Astrocyte of the spinal cord (primary cell): Measurements from ENCODE around the gene RIC3.

Experiments used
- DNase-seq: peaks from one replicate; pipeline ENCODE4 v3.0.0; 2011; ENCODE audit warnings: low read depth, low spot score
- H3K4me3 ChIP-seq: 2 replicates; pipeline ENCODE4 v1.5.1; 2011; ENCODE audit warnings: low read depth, mild to moderate bottlenecking, low read length, moderate library complexity
- CTCF ChIP-seq: IDR thresholded peaks from 2 replicates; pipeline ENCODE4 v1.5.1; 2012; ENCODE audit warnings: low read depth, mild to moderate bottlenecking, low read length, inconsistent platforms
- in situ Hi-C: cut with HindIII; loops from 2 replicates; pipeline ENCODE4 v1.10.0; 2017; ENCODE audit warnings: low sequenced_read_pairs

The RIC3 gene

GRCh38 chr11:8095371-8095770 lies 73.5 kb downstream of the RIC3 start:
- no peak overlapping the region for H3K4me3 ChIP-seq
- in situ Hi-C loops = no loop called here
- TF ChIP-seq CTCF = no peak
- DNase-seq = no peak

DNA sequence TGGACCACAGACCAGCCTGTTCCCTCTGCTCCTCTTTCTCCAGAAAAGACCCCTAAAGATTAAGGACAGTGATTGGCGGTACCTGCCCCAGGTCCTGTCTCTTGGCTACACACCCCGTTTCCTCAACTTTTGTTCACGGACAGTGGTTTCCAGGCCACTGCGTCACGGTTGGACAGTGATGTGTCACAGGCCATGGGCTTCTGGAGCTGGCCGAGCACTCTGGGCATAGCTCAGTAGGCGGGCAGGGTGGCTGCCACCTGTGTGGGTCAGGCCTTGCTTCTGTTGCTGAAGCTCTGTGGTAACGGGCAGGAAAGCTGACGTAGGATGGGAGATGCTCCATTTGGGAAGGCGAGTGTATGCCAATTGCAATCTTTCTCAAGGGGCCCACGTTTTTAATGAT lies 74.2 kb downstream of the RIC3 start:
- DNase-seq = no peak
- in situ Hi-C loops = no loop called here
- no peak overlapping the region for H3K4me3 ChIP-seq
- TF ChIP-seq CTCF = no peak

DNA sequence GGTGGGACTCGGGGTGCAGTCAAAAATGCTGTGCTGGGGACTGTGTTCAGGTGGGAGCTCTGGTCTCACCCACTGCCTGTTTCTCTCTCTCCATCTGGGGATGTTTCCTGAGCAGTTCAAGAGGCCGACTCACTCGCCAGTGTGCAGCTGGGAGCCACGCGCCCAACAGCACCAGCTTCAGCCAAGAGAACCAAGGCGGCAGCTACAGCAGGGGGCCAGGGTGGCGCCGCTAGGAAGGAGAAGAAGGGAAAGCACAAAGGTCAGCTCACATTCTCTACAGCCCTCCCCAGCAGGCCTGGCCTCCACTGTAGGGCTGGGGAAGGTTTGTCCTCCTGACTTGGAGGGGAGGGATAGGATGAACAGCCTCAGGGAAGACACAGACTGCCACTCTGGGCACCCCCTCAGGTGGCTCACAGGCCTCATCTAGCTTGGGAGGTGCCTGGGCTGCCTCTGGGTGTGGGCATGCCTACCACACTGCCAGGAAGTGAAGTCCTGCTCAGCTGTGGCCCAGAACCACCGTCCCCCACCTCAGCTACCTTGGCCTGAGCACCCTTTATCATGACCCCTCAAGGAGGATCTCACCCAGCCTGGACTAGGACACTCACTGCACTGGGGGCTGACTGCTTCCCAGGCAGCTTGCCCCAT lies 74.8 kb downstream of the RIC3 start:
- no peak overlapping the region for H3K4me3 ChIP-seq
- in situ Hi-C loops = no loop called here
- TF ChIP-seq CTCF = no peak
- DNase-seq = no peak

GRCh38 chr11:8092587-8093424 lies 76.0 kb downstream of the RIC3 start:
- in situ Hi-C loops = no loop called here
- no peak overlapping the region for H3K4me3 ChIP-seq
- peak; percentile 63 for DNase-seq
- peak; percentile 85 for TF ChIP-seq CTCF

DNA sequence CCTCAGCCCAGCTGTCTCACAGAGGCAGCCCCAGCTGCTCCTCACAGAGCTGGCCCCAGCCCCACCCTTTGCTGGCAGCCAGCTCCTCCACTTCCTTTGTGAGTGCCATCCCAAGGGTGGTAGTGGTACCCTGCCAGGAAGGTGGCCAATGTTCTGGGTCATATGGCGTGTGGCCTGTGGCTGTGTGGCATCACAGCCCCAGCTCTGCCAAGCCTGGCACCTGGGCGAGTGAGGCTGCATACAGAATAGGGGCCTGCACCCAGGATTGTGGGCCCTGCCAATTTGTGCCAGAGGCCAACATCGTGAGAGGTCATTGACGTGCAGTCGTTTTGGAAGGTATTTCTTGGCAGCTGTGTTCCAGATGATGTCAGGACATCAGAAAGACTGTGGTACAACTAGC lies 77.1 kb downstream of the RIC3 start:
- no peak overlapping the region for H3K4me3 ChIP-seq
- in situ Hi-C loops = no loop called here
- no peak for DNase-seq
- no peak for TF ChIP-seq CTCF

GRCh38 chr11:8090756-8091155 lies 78.1 kb downstream of the RIC3 start:
- peak; percentile 79 for TF ChIP-seq CTCF
- DNase-seq = no peak
- in situ Hi-C loops = no loop called here

More at GRCh38 chr11:8090756-8091155, 78.1 kb downstream of the RIC3 start:
- no peak overlapping the region for H3K4me3 ChIP-seq
